SK-N-SH (cell line): ENCODE results near the gene ATP11A. TPM values are rescaled to one million over a fixed set of nuclear protein-coding genes. Genes with fewer than 3 reads are reported as not detected.

ENCODE experiments used
- CTCF ChIA-PET: fragments of 300-600, 350-600 bp; formaldehyde crosslinking; extraction: SDS; loops from one replicate; lab custom pipeline; 2021; lab: Yijun Ruan, JAX
- POLR2A ChIA-PET: fragments of 350-600 bp; sonication (Branson Sonifier 250); formaldehyde crosslinking; extraction: SDS; loops from one replicate; lab custom pipeline; 2020; ENCODE audit warnings: antibody characterized with exemption, inconsistent platforms; lab: Yijun Ruan, JAX
- DNase-seq: peaks from one replicate; pipeline ENCODE4 v3.0.0; 2012
- H2AFZ ChIP-seq: fragments of 200-600 bp; sonication (generic); 2 replicates; pipeline ENCODE4 v1.8.1; 2016; ENCODE audit warnings: antibody characterized with exemption, mild to moderate bottlenecking, low read depth
- H3F3A ChIP-seq: fragments of 200-600 bp; sonication (generic); replicated peaks from 2 replicates; pipeline ENCODE3; 2016; ENCODE audit warnings: antibody characterized with exemption, mild to moderate bottlenecking; ENCODE audit not compliant: insufficient read depth
- H3K27ac ChIP-seq, 2 experiments: fragments of 200-500 bp in 1 of 2; fragments of 200-600 bp in 1 of 2; sonication (Bioruptor generic) in 1 of 2; sonication (generic), shearing (Covaris generic) in 1 of 2; 2 replicates each; pipeline versions ENCODE4 v1.5.1 to v1.6.1; 2014 to 2016; ENCODE audit warnings: low read depth in 2 of 2, inconsistent platforms in 1 of 2, low read length in 1 of 2, mild to moderate bottlenecking in 1 of 2, mixed read lengths in 1 of 2
- H3K27me3 ChIP-seq: fragments of 200-600 bp; sonication (generic), shearing (Covaris generic); 2 replicates; pipeline ENCODE4 v1.6.1; 2016; ENCODE audit warnings: mixed run types; ENCODE audit not compliant: insufficient read depth
- H3K36me3 ChIP-seq, 2 experiments: fragments of 200-500 bp in 1 of 2; fragments of 200-600 bp in 1 of 2; sonication (Bioruptor generic) in 1 of 2; sonication (generic) in 1 of 2; replicated peaks in 1 of 2; 2 replicates each; pipeline versions ENCODE3 to v1.5.1; 2014 to 2016; ENCODE audit warnings: low read length in 1 of 2, mild to moderate bottlenecking in 1 of 2; ENCODE audit not compliant: insufficient read depth in 2 of 2, control insufficient read depth in 1 of 2
- H3K4me1 ChIP-seq, 2 experiments: fragments of 200-500 bp in 1 of 2; fragments of 200-600 bp in 1 of 2; sonication (Bioruptor generic) in 1 of 2; sonication (generic), shearing (Covaris generic) in 1 of 2; 2 replicates each; pipeline versions ENCODE4 v1.5.1 to v1.6.1; 2014 to 2016; ENCODE audit warnings: low read depth in 1 of 2, low read length in 1 of 2, mixed run types in 1 of 2; ENCODE audit not compliant: insufficient read depth in 2 of 2, control insufficient read depth in 1 of 2
- H3K4me2 ChIP-seq: fragments of 200-600 bp; sonication (generic), shearing (Covaris generic); 2 replicates; pipeline ENCODE4 v1.6.1; 2017; ENCODE audit warnings: mixed run types
- H3K4me3 ChIP-seq, 2 experiments: fragments of 200-500 bp in 1 of 2; fragments of 200-600 bp in 1 of 2; sonication (Bioruptor generic) in 1 of 2; sonication (generic), shearing (Covaris generic) in 1 of 2; 2 replicates each; pipeline versions ENCODE4 v1.5.1 to v1.8.1; 2014 to 2016; ENCODE audit warnings: low read depth in 2 of 2, inconsistent platforms in 1 of 2, low read length in 1 of 2, mild to moderate bottlenecking in 1 of 2, mixed read lengths in 1 of 2, moderate library complexity in 1 of 2
- H3K79me2 ChIP-seq: fragments of 200-600 bp; sonication (generic); 2 replicates; pipeline ENCODE4 v1.8.1; 2017; ENCODE audit warnings: mild to moderate bottlenecking; ENCODE audit not compliant: insufficient read depth
- H3K9ac ChIP-seq: fragments of 200-600 bp; sonication (generic); 2 replicates; pipeline ENCODE4 v1.6.1; 2017; ENCODE audit warnings: mixed run types
- H3K9me2 ChIP-seq: fragments of 200-600 bp; sonication (generic); 2 replicates; pipeline ENCODE4 v1.6.1; 2017; ENCODE audit warnings: mixed run types
- H3K9me3 ChIP-seq: fragments of 200-600 bp; sonication (generic); 2 replicates; pipeline ENCODE4 v1.6.1; 2017; ENCODE audit warnings: mixed run types, mild to moderate bottlenecking, moderate library complexity
- H4K20me1 ChIP-seq: fragments of 200-600 bp; sonication (generic); 2 replicates; pipeline ENCODE4 v1.6.1; 2017; ENCODE audit warnings: mild to moderate bottlenecking, mixed run types; ENCODE audit not compliant: insufficient read depth
- CHD2 ChIP-seq: fragments of 150-350 bp; IDR thresholded peaks from 2 replicates; pipeline ENCODE4 v1.6.1; 2018; ENCODE audit warnings: low read length; ENCODE audit not compliant: partially characterized antibody
- ELF1 ChIP-seq: IDR thresholded peaks from 2 replicates; pipeline ENCODE4 v1.4.0; 2012
- GABPA ChIP-seq: IDR thresholded peaks from 2 replicates; pipeline ENCODE4 v1.4.0; 2012; ENCODE audit warnings: low read depth, mild to moderate bottlenecking
- GATA2 ChIP-seq: sonication (generic); formaldehyde crosslinking; IDR thresholded peaks from 2 replicates; pipeline ENCODE4 v1.5.0; 2020; ENCODE audit warnings: mild to moderate bottlenecking, missing genetic modification reagents
- JUND ChIP-seq: IDR thresholded peaks from 2 replicates; pipeline ENCODE4 v1.4.0; 2012
- MXI1 ChIP-seq: IDR thresholded peaks from 2 replicates; pipeline ENCODE4 v1.6.1; 2012; ENCODE audit warnings: mild to moderate bottlenecking, low read depth, low read length, improper control_type of control experiment
- NFIC ChIP-seq: IDR thresholded peaks from 2 replicates; pipeline ENCODE4 v1.4.0; 2012; ENCODE audit warnings: borderline replicate concordance
- POLR2AphosphoS5 ChIP-seq: IDR thresholded peaks from 2 replicates; pipeline ENCODE4 v1.6.1; 2012; ENCODE audit warnings: low read depth, low read length
- RCOR1 ChIP-seq: fragments of 150-350 bp; IDR thresholded peaks from 2 replicates; pipeline ENCODE4 v1.6.1; 2017; ENCODE audit warnings: antibody characterized with exemption, low read length
- RXRA ChIP-seq: IDR thresholded peaks from 2 replicates; pipeline ENCODE4 v1.4.0; 2012; ENCODE audit warnings: low read depth, mild to moderate bottlenecking, borderline replicate concordance
- SIN3A ChIP-seq: IDR thresholded peaks from 2 replicates; pipeline ENCODE4 v1.6.1; 2012; ENCODE audit warnings: low read depth, mild to moderate bottlenecking, low read length, moderate library complexity, borderline replicate concordance
- SMC3 ChIP-seq: IDR thresholded peaks from 2 replicates; pipeline ENCODE4 v1.6.1; 2012; ENCODE audit warnings: low read depth, low read length, improper control_type of control experiment
- TCF12 ChIP-seq: IDR thresholded peaks from 2 replicates; pipeline ENCODE4 v1.4.0; 2012
- TEAD4 ChIP-seq: IDR thresholded peaks from 2 replicates; pipeline ENCODE4 v1.4.0; 2012; ENCODE audit warnings: mild to moderate bottlenecking, borderline replicate concordance; ENCODE audit not compliant: insufficient read depth
- USF1 ChIP-seq: IDR thresholded peaks from 2 replicates; pipeline ENCODE4 v1.4.0; 2012; ENCODE audit warnings: low read depth, borderline replicate concordance
- USF2 ChIP-seq: fragments of 150-350 bp; IDR thresholded peaks from 2 replicates; pipeline ENCODE4 v1.6.1; 2017; ENCODE audit warnings: antibody characterized with exemption, low read length, low read depth, borderline replicate concordance
- WGBS: methylation state at CpG from one replicate; pipeline ENCODE4 v1.1.6; 2017; ENCODE audit warnings: low lambda C conversion rate; 5-methylcytosine and 5-hydroxymethylcytosine counted together
- polyA plus RNA-seq, 3 experiments: library from polyadenylated mRNA; depleted of rRNA; stranded (reverse); fragments of >200 nt; gene quantifications; 2 replicates each; pipeline ENCODE4 v1.2.3, GENCODE V29; 2012
- TF ChIP-seq, protein P1 (sequence below): fragments of 200-600 bp; sonication (generic); IDR thresholded peaks from 2 replicates; pipeline ENCODE4 v1.6.1; 2017; ENCODE audit warnings: antibody characterized with exemption, mild to moderate bottlenecking, moderate library complexity
- TF ChIP-seq, protein P2 (sequence below): IDR thresholded peaks from 2 replicates; pipeline ENCODE4 v1.4.0; 2012; ENCODE audit warnings: low read depth, borderline replicate concordance
- TF ChIP-seq, protein P3 (sequence below): IDR thresholded peaks from 2 replicates; pipeline ENCODE4 v1.4.0; 2012; ENCODE audit warnings: low read depth

The ATP11A gene
- polyA plus RNA-seq, 1 of the 3 experiments (the other 2 are of a cell fraction), result 4.1 TPM

DNA sequence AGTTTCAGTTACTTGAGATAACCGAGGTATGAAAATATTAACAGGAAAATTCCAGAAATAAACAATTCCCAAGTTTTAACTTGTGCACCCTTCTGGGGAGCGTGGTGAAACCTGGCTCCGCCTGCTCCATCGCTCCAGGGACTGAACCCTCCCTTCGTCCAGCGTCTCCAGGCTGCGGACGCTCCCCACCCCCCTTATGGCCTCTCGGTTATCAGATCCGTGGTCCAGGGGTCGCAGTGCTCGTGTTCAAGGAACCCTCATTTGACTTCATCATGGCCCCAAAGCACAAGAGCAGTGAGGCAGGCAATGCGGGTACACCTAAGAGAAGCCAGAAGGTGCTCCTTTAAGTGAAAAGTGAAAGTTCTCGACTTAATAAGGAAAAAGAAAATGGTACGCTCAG, 71.1 kb downstream of the ATP11A start:
- Histone ChIP-seq H3K79me2 (no peaks in the 10 kb centered on the region; the same call in 1 of the 2 replicates), H3K9ac (no peak overlapping the region), H3K9me3 (no peaks in the 10 kb centered on the region), H3K4me1 (peaks cover 0 to 11% of the 10 kb centered on the region in 2 experiments; a peak in 1 of 4 replicates), H3K4me3 (no peak overlapping the region), H3K27ac (no peak overlapping the region), H4K20me1 (no peaks in the 10 kb centered on the region), H3K9me2 (no peaks in the 10 kb centered on the region), H2AFZ (no peak overlapping the region), H3F3A (no peaks in the 10 kb centered on the region), H3K36me3 (peaks cover 0 to 2% of the 10 kb centered on the region in 2 experiments), H3K27me3 (no peaks in the 10 kb centered on the region), H3K4me2 (no peak overlapping the region)
- WGBS, result 87% methylated on average over 15 of the region's 15 CpGs
- TF ChIP-seq USF1 (no peak), JUND (no peak), SMC3 (no peak), RCOR1 (no peak), CHD2 (no peak), ELF1 (no peak), GABPA (no peak), TEAD4 (no peak), TCF12 (no peak), POLR2AphosphoS5 (no peak), SIN3A (no peak), GATA2 (no peak), NFIC (no peak), RXRA (no peak), MXI1 (no peak), USF2 (no peak)
- TF ChIP-seq, protein P1, sequence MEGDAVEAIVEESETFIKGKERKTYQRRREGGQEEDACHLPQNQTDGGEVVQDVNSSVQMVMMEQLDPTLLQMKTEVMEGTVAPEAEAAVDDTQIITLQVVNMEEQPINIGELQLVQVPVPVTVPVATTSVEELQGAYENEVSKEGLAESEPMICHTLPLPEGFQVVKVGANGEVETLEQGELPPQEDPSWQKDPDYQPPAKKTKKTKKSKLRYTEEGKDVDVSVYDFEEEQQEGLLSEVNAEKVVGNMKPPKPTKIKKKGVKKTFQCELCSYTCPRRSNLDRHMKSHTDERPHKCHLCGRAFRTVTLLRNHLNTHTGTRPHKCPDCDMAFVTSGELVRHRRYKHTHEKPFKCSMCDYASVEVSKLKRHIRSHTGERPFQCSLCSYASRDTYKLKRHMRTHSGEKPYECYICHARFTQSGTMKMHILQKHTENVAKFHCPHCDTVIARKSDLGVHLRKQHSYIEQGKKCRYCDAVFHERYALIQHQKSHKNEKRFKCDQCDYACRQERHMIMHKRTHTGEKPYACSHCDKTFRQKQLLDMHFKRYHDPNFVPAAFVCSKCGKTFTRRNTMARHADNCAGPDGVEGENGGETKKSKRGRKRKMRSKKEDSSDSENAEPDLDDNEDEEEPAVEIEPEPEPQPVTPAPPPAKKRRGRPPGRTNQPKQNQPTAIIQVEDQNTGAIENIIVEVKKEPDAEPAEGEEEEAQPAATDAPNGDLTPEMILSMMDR, result no peak
- TF ChIP-seq, protein P2, sequence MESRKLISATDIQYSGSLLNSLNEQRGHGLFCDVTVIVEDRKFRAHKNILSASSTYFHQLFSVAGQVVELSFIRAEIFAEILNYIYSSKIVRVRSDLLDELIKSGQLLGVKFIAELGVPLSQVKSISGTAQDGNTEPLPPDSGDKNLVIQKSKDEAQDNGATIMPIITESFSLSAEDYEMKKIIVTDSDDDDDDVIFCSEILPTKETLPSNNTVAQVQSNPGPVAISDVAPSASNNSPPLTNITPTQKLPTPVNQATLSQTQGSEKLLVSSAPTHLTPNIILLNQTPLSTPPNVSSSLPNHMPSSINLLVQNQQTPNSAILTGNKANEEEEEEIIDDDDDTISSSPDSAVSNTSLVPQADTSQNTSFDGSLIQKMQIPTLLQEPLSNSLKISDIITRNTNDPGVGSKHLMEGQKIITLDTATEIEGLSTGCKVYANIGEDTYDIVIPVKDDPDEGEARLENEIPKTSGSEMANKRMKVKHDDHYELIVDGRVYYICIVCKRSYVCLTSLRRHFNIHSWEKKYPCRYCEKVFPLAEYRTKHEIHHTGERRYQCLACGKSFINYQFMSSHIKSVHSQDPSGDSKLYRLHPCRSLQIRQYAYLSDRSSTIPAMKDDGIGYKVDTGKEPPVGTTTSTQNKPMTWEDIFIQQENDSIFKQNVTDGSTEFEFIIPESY, result no peak
- TF ChIP-seq, protein P3, sequence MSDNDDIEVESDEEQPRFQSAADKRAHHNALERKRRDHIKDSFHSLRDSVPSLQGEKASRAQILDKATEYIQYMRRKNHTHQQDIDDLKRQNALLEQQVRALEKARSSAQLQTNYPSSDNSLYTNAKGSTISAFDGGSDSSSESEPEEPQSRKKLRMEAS, result no peak
- no peak for DNase-seq
- ChIA-PET POLR2A (no interaction called here), CTCF (no interaction called here)
